ENCODE measurements around the gene JCAD. TPM values are rescaled to one million over a fixed set of nuclear protein-coding genes. Genes with fewer than 3 reads are reported as not detected.

JCAD gene
- total RNA-seq, 1 experiment from 2014 or later: 4.2 TPM

DNA sequence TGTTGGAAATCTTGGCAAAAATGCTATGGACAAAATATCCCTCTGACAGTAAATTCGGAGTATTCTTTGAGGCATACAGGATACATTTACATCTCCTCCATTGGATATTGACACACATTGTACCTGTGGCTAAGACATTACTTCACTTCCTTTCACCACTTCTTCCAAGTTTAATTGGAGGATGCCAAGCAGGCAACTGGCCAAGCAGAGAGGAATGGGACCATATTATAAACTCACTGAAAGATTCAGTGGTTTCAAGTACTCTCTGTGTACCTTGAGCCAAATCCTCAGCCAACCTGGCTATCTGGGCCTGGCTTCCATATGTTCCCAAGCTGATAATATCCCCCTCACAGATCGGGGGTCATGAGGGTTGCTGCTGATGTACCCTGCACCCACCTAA, 14.7 kb upstream of the JCAD start:
- no peak for DNase-seq (ENCODE audit: low spot score)

GRCh38 chr10:30073767-30074060, 14.3 kb upstream of the JCAD start:
- DNase-seq (ENCODE audit: low spot score): no peak

DNA sequence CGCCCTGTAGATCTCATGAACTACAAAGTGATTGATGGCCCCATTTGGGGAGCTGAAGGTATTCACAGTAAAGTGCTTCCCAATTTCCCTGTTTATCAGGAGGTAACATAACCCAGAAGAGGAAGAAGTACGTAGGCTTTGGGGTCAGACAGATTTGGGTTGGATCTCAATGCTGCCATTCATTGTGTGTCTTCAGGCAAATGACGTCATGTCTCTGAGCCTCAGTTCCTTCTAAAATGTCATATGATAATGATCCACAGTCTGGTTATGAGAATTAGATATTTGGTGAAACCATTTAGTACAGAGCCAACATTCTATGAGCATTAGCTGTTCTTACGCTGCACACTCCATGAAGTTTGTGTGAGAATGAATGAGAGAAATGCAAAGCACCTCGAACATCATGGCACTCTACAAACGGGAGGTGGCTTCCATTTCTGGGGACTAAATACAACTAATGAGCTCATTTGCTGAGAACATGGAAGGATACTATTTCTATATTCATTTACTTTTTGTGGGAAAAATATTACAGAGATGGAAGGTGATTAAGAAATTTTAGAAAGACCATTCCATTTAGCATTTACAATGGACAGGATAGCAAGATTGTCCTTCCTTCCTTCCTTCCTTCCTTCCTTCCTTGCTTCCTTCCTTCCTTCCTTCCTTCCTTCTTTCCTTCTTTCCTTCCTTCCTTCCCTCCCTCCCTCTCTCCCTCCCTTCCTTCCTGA, 13.8 kb upstream of the JCAD start:
- DNase-seq (ENCODE audit: low spot score): no peak

DNA sequence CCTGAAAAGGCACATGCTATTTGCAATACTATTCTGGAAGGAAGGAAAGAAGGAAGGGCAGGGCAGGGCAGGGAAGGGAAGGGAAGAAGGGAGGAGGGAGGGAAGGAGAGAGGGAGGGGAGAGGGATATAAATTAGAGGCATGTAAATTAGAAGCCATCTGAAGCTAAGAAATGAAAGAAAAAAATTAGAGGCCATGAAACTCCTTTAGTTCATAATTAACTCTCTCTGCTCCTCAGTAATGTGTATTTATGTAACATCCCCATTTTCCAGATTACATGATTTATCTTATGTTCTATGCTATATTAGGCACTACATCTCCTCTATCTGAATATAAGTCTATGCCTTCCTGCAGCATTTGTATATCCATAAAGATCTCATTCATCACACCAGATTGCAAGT, 12.7 kb upstream of the JCAD start:
- DNase-seq (ENCODE audit: low spot score): no peak

GRCh38 chr10:30070001-30070685, 10.8 kb upstream of the JCAD start:
- DNase-seq (ENCODE audit: low spot score): peak; percentile 66

GRCh38 chr10:30068492-30069223, 9.3 kb upstream of the JCAD start:
- peak; percentile 47 for DNase-seq (ENCODE audit: low spot score)

- peak; percentile 59 for DNase-seq (ENCODE audit: low spot score)
Measured at GRCh38 chr10:30063099-30063498, 3.7 kb upstream of the JCAD start.

- peak; percentile 49 for DNase-seq (ENCODE audit: low spot score)
Measured at GRCh38 chr10:30062582-30062981, 3.2 kb upstream of the JCAD start.

DNA sequence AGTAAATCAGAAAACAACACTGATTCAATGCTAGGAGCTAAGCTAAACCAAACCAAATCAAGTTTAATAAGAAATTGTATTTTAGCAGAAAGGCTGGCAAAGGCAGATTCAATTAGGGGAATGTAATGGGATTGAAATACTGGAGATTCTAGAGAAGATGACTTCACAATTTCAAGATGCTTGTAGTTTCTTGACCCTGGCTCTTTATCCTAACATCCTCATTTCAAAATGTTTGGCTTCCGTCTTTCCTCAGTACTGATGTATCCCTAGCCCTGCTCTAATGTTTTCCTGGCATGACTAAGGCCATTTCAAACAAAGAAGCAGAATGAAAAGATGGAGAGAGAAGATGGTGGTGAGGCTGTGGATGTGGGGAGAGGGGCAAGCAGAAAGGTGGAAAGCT, 2.7 kb upstream of the JCAD start:
- DNase-seq (ENCODE audit: low spot score): peak; percentile 71

DNA sequence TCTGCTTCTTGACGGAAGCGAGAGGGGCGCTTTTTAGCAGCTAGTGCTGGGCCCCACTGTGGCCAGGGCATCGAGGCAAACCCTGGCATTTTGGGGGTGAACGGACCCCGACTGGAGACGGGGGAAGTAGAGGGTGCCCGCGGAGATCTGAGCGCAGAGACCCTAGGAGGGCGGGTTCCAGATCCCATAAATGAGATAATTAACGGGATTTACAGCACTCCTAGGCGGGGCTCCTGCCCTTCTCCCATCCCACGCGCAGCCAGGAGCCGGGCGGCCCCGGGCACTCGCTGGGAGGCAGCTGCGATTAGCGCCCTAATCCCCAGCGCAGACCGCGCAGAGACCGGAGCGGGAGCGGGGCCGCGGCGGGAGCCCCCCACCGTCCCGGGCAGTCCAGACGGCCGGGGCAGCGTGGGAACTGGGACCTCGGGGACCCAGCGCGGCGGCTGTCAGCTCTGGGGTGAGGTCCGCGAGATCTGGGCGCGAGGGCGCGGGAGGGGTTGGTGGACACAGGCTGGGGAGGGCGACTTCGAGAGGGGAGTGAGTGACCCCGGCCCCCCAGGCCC, 735 bp downstream of the JCAD start:
- no peak for DNase-seq (ENCODE audit: low spot score)

DNA sequence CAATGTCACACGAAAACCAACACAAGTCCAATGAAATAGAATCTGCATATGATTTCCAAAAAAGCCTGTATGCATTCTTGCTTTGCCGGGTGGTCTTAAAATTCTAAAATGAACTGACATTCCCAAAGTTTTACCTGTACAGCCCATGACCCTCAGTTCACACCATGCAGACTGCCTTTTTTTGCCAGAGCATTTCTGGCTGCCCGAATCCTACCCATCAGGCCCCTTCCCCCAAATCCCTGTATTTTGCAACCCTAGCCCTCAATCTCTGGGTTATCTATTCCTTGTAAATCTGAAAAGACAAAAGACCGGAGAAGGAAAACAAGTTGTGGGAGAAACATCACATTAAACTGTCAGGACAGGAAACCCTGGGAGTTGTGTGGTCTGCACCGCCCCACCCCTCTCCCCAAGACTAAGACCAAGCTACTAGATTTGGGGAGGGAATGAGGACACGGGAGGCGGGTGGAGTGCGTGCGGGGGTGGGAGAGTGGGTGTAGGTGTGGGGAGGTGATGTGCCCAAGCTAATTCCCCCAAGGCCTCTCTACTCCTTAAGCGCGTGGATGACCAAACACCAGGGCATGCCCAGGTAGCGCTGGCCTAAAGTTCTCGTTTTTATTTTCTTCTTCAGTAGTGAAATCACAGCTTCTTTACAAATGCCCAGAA, 1.4 kb downstream of the JCAD start:
- DNase-seq (ENCODE audit: low spot score): no peak

GRCh38 chr10:30057421-30057841, 2.0 kb downstream of the JCAD start:
- peak; percentile 72 for DNase-seq (ENCODE audit: low spot score)

DNA sequence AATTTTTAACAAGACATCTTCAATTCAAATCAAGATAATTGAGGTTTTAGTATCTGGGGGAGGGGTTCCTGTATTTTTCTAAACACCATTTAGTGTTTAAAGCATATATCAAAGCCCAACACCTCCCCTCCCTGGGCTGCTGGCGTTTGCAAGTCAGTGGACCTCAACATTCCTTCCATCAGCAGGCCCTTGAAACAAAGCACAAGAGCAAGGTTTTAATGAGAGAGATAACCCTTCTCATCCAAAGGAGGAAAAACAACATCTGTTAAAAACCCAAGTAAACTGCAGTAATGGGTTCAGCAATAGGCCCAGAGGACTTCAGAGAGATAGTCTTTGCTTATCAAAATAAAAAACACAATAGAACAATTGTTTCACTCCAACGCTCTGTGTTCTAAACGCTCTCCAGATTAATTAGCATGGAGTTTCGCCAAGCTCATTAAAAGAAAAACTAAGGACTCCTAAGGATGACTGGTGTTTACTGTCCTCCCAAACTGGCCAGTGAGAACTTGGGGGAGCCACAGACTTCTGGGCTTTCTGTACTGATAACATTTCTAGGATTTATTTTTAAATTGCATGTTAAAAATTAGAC, 2.5 kb downstream of the JCAD start:
- DNase-seq (ENCODE audit: low spot score): peak; percentile 29

- DNase-seq (ENCODE audit: low spot score): no peak
Measured at GRCh38 chr10:30056281-30056680, 3.1 kb downstream of the JCAD start.

GRCh38 chr10:30055226-30055662, 4.1 kb downstream of the JCAD start:
- no peak for DNase-seq (ENCODE audit: low spot score)

GRCh38 chr10:30052062-30052461, 7.3 kb downstream of the JCAD start:
- DNase-seq (ENCODE audit: low spot score): no peak

- no peak for DNase-seq (ENCODE audit: low spot score)
Measured at GRCh38 chr10:30051220-30051619, 8.2 kb downstream of the JCAD start.

DNA sequence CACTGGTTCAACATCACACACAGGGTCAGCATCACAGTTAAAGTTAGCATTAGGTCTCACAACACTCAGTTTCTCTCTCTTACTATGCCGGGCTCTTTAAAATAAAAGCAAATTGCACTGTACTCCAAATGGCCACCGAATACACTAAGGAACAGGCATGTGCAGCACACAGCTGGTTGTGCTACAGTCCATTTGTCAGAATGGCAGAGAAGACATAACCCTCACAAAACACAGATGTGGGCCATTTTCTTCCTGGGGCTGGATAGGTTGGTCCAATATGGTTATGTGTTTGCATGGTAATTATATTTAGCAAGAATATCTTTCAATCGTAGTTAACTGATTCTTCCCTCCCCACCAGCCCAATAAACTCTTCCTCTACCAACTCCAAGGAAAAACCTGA, 9.0 kb downstream of the JCAD start:
- DNase-seq (ENCODE audit: low spot score): no peak

- DNase-seq (ENCODE audit: low spot score): no peak
Measured at GRCh38 chr10:30048768-30049517, 10.4 kb downstream of the JCAD start.

DNA sequence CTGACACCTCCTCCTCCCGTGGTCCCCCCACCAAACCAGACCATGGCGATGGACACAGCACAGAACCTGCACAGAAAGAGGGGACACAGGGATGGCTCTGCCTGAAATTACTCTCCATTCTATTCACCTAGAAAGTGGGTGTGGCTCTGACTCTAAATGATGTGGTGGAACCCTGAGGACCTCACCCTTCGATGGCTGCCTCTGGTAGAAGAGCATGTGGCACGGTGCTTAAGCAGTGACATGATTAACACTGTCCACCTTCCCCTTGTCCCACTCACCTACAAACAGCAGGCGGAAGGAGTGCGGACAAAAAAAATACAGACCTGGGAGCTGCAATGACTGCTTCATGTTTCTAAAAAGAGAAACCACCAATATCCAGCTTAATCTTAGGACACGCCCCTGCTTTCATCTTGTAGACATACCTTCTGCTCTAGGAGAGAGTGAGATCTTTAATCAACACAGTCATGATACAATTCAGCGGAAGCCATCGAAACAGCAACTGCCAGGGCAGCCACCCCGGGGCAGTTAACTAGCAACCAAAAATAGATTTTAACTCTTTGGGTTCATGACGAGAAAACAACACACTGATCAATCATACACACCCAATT, 11.4 kb downstream of the JCAD start:
- DNase-seq (ENCODE audit: low spot score): no peak

DNA sequence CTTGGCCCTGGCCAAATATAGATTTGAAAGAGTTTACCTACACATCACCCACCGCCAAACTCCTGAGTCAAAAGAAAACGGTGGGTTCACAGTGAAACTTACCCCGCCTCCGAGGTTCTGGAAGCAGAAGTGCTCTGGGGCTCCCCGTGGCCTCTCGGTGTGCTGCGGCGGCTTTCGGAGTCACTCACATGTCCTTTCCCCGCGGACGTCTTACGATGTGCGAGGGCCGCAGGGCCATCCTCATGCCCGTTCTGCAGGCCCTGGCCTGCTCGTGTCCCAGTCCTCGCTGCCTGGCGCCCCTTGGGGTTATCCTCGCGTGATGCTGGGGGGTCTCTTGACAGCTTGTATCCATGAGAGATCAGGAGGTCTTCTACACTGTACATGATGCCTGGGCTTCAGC, 12.0 kb downstream of the JCAD start:
- DNase-seq (ENCODE audit: low spot score): no peak
